ENCODE data around the gene AP3B1. TPM values are rescaled to one million over a fixed set of nuclear protein-coding genes. Genes with fewer than 3 reads are reported as not detected.
A peak's percentile ranks its signal among the peaks of the same experiment; 100 is the strongest.

Gene AP3B1
- total RNA-seq, 1 experiment from 2014 or later, result 45.3 TPM

DNA sequence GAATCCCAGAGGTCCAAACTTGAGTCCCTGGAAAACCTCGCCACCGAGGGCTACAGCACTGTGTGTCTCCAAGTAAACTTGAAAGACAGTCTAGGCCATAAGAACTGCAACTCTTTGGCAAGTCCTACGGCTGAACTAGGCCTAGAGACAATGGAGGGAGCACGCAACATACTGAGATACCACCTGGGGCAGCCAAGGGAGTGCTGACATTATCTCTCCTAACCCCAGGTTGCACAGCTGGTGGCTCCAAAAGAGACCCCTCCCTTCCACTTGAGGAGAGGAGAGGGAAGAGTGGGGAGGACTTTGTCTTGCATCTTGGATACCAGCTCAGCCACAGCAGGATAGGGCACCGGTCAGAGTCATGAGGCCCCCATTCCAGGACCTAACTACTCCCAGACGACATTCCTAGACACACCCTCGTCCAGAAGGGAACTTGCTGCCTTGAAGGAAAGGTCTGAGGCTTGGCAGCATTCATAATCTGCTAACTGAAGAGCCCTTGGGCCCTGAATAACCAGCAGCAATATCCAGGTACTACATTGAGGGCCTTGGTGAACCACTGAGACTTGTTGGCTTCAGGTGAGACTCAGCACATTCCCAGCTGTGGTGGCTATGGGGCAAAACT, 42.7 kb downstream of the AP3B1 start:
- intact Hi-C loops (cut with micrococcal nuclease; ENCODE audit: unreplicated experiment), result no loop called here

DNA sequence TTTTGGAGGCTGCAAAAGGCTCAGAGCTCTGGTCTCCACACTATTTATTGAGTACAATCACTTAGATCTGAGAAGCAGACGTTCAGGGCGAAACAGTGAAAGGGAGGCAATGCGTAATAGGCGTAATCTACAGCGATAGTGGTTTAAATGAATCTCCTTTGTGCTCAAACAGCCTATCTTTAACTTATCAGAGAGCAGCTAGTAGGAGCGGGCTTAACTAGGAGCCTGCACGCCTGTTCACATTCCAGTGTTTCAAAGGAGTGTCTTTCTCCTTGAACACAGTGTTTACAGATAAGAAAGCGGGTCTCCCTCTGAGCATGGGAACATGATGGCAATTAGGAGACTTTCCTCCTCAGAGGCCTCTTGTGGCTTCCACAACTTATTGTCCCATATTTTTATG, 49.4 kb downstream of the AP3B1 start:
- CTCF ChIA-PET, result no interaction called here
- BruUV-seq (replicated peaks), result no TSS peak
- Histone ChIP-seq H3K27ac (ENCODE audit: low read depth, low read length, poor library complexity, severe bottlenecking) (no peak overlapping the region), H3K9me3 (ENCODE audit: low read depth, low read length, poor library complexity, severe bottlenecking) (no peaks in the 10 kb centered on the region), H3K4me3 (ENCODE audit: low read depth, low read length, poor library complexity, severe bottlenecking) (no peak overlapping the region), H3K27me3 (replicated peaks; ENCODE audit: insufficient read depth, low read depth, low read length, poor library complexity) (no peaks in the 10 kb centered on the region), H3K4me1 (ENCODE audit: insufficient read depth, low read length, poor library complexity, severe bottlenecking) (no peaks in the 10 kb centered on the region), H3K36me3 (ENCODE audit: insufficient read depth, low read length, poor library complexity, severe bottlenecking) (no peaks in the 10 kb centered on the region)
- DNase-seq (ENCODE audit: low spot score), result no peak
- no peak for TF ChIP-seq EZH2 (IDR thresholded peaks at IDR 0.05; ENCODE audit: borderline replicate concordance, low read depth, low read length, poor library complexity, severe bottlenecking)
- TF ChIP-seq, protein P1, sequence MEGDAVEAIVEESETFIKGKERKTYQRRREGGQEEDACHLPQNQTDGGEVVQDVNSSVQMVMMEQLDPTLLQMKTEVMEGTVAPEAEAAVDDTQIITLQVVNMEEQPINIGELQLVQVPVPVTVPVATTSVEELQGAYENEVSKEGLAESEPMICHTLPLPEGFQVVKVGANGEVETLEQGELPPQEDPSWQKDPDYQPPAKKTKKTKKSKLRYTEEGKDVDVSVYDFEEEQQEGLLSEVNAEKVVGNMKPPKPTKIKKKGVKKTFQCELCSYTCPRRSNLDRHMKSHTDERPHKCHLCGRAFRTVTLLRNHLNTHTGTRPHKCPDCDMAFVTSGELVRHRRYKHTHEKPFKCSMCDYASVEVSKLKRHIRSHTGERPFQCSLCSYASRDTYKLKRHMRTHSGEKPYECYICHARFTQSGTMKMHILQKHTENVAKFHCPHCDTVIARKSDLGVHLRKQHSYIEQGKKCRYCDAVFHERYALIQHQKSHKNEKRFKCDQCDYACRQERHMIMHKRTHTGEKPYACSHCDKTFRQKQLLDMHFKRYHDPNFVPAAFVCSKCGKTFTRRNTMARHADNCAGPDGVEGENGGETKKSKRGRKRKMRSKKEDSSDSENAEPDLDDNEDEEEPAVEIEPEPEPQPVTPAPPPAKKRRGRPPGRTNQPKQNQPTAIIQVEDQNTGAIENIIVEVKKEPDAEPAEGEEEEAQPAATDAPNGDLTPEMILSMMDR (conservative IDR thresholded peaks at IDR 0.05; ENCODE audit: low read depth, low read length), result no peak
- POLR2A ChIA-PET (ENCODE audit: low non-redundant PET), result no interaction called here
- intact Hi-C loops (cut with micrococcal nuclease; ENCODE audit: unreplicated experiment), result no loop called here

More for the DNA sequence above, 42.7 kb downstream of the AP3B1 start:
- Histone ChIP-seq H3K9me3 (ENCODE audit: low read depth, low read length, poor library complexity, severe bottlenecking) (peaks cover 6% of the 10 kb centered on the region), H3K27ac (ENCODE audit: low read depth, low read length, poor library complexity, severe bottlenecking) (no peak overlapping the region), H3K4me3 (ENCODE audit: low read depth, low read length, poor library complexity, severe bottlenecking) (no peak overlapping the region), H3K27me3 (replicated peaks; ENCODE audit: insufficient read depth, low read depth, low read length, poor library complexity) (no peaks in the 10 kb centered on the region), H3K36me3 (ENCODE audit: insufficient read depth, low read length, poor library complexity, severe bottlenecking) (no peaks in the 10 kb centered on the region), H3K4me1 (ENCODE audit: insufficient read depth, low read length, poor library complexity, severe bottlenecking) (no peaks in the 10 kb centered on the region)
- no peak for TF ChIP-seq EZH2 (IDR thresholded peaks at IDR 0.05; ENCODE audit: borderline replicate concordance, low read depth, low read length, poor library complexity, severe bottlenecking)
- TF ChIP-seq, protein P1 (conservative IDR thresholded peaks at IDR 0.05; ENCODE audit: low read depth, low read length), result no peak
- DNase-seq (ENCODE audit: low spot score), result no peak
- no TSS peak for BruUV-seq (replicated peaks)
- ChIA-PET CTCF (no interaction called here), POLR2A (ENCODE audit: low non-redundant PET) (no interaction called here)

DNA sequence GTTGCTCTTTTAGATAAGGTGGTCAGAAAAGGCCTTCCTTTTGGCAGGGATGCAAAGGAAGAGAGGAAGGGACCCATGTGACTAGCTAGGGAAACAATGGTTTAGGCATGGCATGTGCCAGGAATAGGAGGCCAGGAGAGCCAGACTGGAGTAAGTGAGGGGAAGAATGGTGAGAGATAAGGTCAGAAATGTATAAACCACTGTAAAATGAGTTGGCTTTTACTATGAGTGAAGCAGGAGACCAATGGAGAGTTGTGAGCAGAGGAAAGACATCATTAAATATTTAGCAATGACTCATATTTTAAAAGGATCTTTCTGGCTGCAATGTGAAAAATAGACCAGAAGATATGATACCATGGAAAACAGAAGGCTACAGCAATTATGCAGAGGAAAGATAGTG, 50.9 kb downstream of the AP3B1 start:
- Histone ChIP-seq H3K4me1 (ENCODE audit: insufficient read depth, low read length, poor library complexity, severe bottlenecking) (no peaks in the 10 kb centered on the region), H3K36me3 (ENCODE audit: insufficient read depth, low read length, poor library complexity, severe bottlenecking) (no peaks in the 10 kb centered on the region), H3K27ac (ENCODE audit: low read depth, low read length, poor library complexity, severe bottlenecking) (no peak overlapping the region), H3K4me3 (ENCODE audit: low read depth, low read length, poor library complexity, severe bottlenecking) (no peak overlapping the region), H3K9me3 (ENCODE audit: low read depth, low read length, poor library complexity, severe bottlenecking) (no peaks in the 10 kb centered on the region), H3K27me3 (replicated peaks; ENCODE audit: insufficient read depth, low read depth, low read length, poor library complexity) (no peaks in the 10 kb centered on the region)
- POLR2A ChIA-PET (ENCODE audit: low non-redundant PET), result no interaction called here
- CTCF ChIA-PET, result no interaction called here
- intact Hi-C loops (cut with micrococcal nuclease; ENCODE audit: unreplicated experiment), result no loop called here
- DNase-seq (ENCODE audit: low spot score), result peak; percentile 30
- TF ChIP-seq, protein P1 (conservative IDR thresholded peaks at IDR 0.05; ENCODE audit: low read depth, low read length), result no peak
- TF ChIP-seq EZH2 (IDR thresholded peaks at IDR 0.05; ENCODE audit: borderline replicate concordance, low read depth, low read length, poor library complexity, severe bottlenecking), result no peak
- BruUV-seq (replicated peaks), result no TSS peak
